ENCODE measurements around the gene DOK6.

DOK6 gene

DNA sequence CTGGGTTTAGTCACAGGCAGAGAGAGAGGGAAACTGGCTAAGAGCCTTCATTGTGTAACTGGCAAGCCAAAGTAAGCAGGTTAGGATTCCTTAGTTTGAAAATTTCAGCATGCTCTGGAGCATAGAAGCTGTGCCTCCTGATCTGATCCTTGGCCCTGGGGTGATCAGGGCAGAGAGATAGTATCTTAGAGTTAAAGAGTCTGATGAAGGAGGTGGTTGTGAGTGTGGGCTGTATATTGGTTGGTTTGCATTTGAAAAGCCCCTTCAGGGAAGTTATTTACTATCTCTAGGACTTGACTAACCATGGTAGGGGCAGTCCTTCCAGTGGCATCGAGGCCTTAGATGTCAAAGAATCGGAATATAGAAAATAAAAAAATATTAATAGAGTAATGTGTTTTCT, 316.9 kb downstream of the DOK6 start:
- Histone ChIP-seq H3K9me3 (ENCODE audit: low read depth, low read length) (no peaks in the 10 kb centered on the region), H3K9ac (ENCODE audit: insufficient read length) (no peak overlapping the region), H3K27ac (no peak overlapping the region), H3K4me3 (no peak overlapping the region), H3K36me3 (ENCODE audit: insufficient read depth, low read length) (no peaks in the 10 kb centered on the region)
- TF ChIP-seq POLR2AphosphoS5 (IDR thresholded peaks at IDR 0.05; ENCODE audit: borderline replicate concordance, low read depth, low read length) (no peak), EZH2 (IDR thresholded peaks at IDR 0.05) (no peak), FOXP2 (optimal IDR thresholded peaks at IDR 0.05; ENCODE audit: control extremely low read depth, extremely low read length, insufficient read depth) (no peak)
- DNase-seq (ENCODE audit: low read depth, low spot score) = no peak

DNA sequence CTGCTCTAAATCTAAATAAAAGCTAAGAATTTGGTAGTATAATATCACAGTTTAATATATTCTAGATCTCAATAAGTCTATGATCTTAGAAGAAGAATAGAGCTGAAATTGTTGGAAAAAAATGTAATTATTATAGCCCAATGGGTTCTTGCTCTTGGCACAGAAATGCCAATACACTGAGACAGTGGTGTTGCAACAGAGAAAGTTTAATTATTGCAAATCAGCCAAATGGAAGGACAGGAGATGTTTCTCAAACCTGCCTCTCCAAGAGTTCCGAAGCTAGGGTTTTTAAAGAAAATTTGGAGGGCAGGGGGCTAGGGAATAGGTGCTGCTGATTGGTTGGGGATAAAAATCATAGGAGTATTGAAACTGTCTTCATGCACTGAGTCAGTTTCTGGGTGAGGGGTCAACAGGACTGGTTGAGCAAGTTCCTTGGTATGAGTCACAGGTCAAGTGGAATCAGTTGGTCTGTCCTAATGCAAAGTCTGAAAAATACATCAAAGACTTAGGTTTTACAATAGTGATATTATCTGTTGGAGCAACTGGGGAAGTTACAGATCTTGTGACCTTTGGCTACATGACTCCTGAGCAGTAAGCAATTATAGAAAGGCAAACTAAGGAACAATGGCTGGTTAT, 318.3 kb downstream of the DOK6 start:
- TF ChIP-seq POLR2AphosphoS5 (IDR thresholded peaks at IDR 0.05; ENCODE audit: borderline replicate concordance, low read depth, low read length) = no peak
- TF ChIP-seq EZH2 (IDR thresholded peaks at IDR 0.05) = no peak
- no peak for TF ChIP-seq FOXP2 (optimal IDR thresholded peaks at IDR 0.05; ENCODE audit: control extremely low read depth, extremely low read length, insufficient read depth)
- Histone ChIP-seq H3K9me3 (ENCODE audit: low read depth, low read length) (no peaks in the 10 kb centered on the region), H3K36me3 (ENCODE audit: insufficient read depth, low read length) (no peaks in the 10 kb centered on the region), H3K9ac (ENCODE audit: insufficient read length) (no peak overlapping the region), H3K27ac (no peak overlapping the region), H3K4me3 (no peak overlapping the region)
- DNase-seq (ENCODE audit: low read depth, low spot score) = no peak

DNA sequence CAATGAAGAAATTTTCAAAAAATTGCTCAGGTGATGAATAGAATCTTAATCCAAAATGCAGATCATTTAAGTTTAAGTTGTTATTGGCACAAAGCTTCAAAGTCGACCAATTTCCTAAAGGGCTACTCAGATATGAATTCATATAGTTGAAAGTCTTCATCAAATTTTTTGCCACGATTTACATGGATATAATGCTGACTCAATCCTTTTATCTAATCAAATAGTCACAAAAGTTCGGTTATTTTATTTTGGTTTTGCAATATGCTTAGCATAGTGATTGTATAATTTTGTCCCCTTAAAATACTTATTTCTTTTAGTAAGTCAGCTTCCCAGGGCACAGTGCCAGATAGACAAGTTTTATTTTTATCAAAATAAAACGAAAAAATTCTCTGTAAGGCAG, 319.7 kb downstream of the DOK6 start:
- no peak overlapping the region for H3K4me3 ChIP-seq
- no peak overlapping the region for H3K27ac ChIP-seq
- no peaks in the 10 kb centered on the region for H3K36me3 ChIP-seq (ENCODE audit: insufficient read depth, low read length)
- TF ChIP-seq FOXP2 (optimal IDR thresholded peaks at IDR 0.05; ENCODE audit: control extremely low read depth, extremely low read length, insufficient read depth) (no peak), EZH2 (IDR thresholded peaks at IDR 0.05) (no peak), POLR2AphosphoS5 (IDR thresholded peaks at IDR 0.05; ENCODE audit: borderline replicate concordance, low read depth, low read length) (no peak)
- H3K9ac ChIP-seq (ENCODE audit: insufficient read length) = no peak overlapping the region
- no peak for DNase-seq (ENCODE audit: low read depth, low spot score)
- H3K9me3 ChIP-seq (ENCODE audit: low read depth, low read length) = no peaks in the 10 kb centered on the region

DNA sequence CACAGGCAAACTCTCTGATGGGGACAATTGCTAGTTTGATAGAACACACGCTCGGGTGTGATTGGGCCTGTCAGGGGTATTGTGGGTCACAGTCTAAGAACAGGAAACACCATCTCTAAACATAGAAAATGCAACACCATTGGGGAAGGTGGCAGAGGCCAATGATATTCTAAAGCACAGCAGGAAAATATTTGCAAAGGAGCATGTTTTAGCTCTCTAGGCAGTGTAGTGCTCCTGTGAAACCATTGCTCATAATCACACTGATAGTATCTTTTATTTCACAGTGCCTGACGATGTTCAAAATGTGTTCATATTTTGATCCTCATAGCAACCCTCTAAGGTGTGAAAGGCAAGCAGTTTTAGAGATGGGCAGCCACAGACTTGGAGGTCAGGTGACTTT, 322.7 kb downstream of the DOK6 start:
- no peak for DNase-seq (ENCODE audit: low read depth, low spot score)
- Histone ChIP-seq H3K36me3 (ENCODE audit: insufficient read depth, low read length) (no peaks in the 10 kb centered on the region), H3K9me3 (ENCODE audit: low read depth, low read length) (no peaks in the 10 kb centered on the region), H3K27ac (no peak overlapping the region), H3K9ac (ENCODE audit: insufficient read length) (no peak overlapping the region), H3K4me3 (no peak overlapping the region)
- TF ChIP-seq FOXP2 (optimal IDR thresholded peaks at IDR 0.05; ENCODE audit: control extremely low read depth, extremely low read length, insufficient read depth) (no peak), POLR2AphosphoS5 (IDR thresholded peaks at IDR 0.05; ENCODE audit: borderline replicate concordance, low read depth, low read length) (no peak), EZH2 (IDR thresholded peaks at IDR 0.05) (no peak)

DNA sequence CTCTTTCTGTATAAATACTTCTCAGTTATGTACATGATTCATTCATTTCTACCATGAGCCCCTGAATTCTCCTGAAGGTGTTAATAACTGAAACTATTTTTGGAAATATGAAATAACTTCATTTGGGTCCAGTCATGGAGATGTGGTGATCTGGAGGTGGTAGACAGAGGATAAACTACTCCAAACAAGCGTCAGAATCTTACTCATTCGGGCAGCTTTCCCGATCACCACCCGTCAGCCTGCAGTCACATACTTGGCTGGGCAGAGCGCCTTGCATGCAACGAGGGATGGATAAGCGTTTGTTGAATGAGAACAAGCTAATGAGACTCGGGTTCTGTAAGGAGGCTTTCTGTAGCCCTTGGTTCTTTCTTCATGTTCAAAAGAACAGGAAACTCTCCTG, 324.3 kb downstream of the DOK6 start:
- Histone ChIP-seq H3K9ac (ENCODE audit: insufficient read length) (no peak overlapping the region), H3K9me3 (ENCODE audit: low read depth, low read length) (no peaks in the 10 kb centered on the region), H3K4me3 (no peak overlapping the region), H3K36me3 (ENCODE audit: insufficient read depth, low read length) (no peaks in the 10 kb centered on the region), H3K27ac (no peak overlapping the region)
- no peak for TF ChIP-seq POLR2AphosphoS5 (IDR thresholded peaks at IDR 0.05; ENCODE audit: borderline replicate concordance, low read depth, low read length)
- TF ChIP-seq FOXP2 (optimal IDR thresholded peaks at IDR 0.05; ENCODE audit: control extremely low read depth, extremely low read length, insufficient read depth) = no peak
- TF ChIP-seq EZH2 (IDR thresholded peaks at IDR 0.05) = no peak
- no peak for DNase-seq (ENCODE audit: low read depth, low spot score)

DNA sequence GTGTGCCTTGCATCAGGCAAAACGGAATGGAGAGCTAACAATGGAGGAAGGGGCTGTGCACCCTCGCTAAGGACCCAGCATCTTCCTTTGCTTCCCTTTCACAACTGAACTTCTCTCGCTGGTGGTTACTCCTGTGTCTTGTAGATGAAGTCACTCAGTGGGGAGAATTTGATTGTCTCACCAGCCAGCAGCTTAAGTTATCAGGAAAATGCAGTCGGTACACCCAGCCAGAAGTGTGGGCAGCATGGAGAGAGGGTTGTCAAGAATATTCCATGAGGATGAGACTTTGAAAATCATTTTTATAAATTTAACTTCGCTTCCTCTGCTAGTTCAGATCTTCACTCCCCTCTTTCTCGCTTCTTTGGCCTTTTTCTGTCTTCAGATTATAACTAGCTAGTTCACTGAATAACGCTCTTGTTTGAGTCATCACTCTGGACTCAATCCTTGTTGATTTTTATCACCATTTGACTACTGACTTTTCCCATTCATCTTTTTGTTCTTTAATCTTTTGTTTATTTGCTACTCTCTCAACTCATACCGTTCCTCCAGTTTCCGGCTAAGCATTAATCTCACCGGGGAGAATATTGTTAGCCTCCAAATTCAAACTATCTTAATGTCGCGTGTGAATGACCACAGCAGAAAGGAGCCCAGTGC, 325.3 kb downstream of the DOK6 start:
- Histone ChIP-seq H3K9me3 (ENCODE audit: low read depth, low read length) (no peaks in the 10 kb centered on the region), H3K4me3 (no peak overlapping the region), H3K27ac (no peak overlapping the region), H3K9ac (ENCODE audit: insufficient read length) (no peak overlapping the region), H3K36me3 (ENCODE audit: insufficient read depth, low read length) (no peaks in the 10 kb centered on the region)
- no peak for TF ChIP-seq POLR2AphosphoS5 (IDR thresholded peaks at IDR 0.05; ENCODE audit: borderline replicate concordance, low read depth, low read length)
- TF ChIP-seq EZH2 (IDR thresholded peaks at IDR 0.05) = no peak
- no peak for TF ChIP-seq FOXP2 (optimal IDR thresholded peaks at IDR 0.05; ENCODE audit: control extremely low read depth, extremely low read length, insufficient read depth)
- no peak for DNase-seq (ENCODE audit: low read depth, low spot score)

DNA sequence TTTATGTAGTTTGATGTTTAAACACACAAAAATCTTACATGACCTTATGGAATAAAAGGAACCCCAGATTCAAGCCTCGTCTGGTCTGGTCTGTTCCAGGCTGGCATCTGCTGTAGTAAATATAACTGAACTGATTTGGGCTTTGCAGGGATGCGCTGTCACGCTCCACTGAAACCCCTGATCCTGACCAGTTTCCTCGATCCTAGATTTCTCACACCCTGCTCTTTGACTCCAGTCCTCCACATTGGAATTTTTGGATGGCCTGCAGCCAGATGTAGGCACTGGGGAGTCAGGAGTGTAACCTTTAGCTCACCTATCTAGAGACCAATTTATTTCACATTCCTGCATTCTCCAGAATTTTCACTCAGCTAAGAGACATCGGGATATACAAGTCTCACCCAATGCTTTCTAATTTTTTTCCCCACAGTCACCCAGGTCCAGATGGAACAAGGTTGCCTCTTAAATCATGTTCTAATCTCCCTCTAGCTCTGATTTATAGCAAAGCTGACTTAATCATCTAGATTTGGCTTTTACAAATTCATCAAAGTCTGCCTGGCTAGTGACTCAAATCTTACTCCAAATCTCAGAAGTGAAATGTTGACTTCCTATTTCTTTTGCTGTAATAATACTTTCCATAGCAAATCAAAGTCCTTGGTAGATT, 327.4 kb downstream of the DOK6 start:
- Histone ChIP-seq H3K9ac (ENCODE audit: insufficient read length) (no peak overlapping the region), H3K27ac (no peak overlapping the region), H3K4me3 (no peak overlapping the region), H3K9me3 (ENCODE audit: low read depth, low read length) (no peaks in the 10 kb centered on the region), H3K36me3 (ENCODE audit: insufficient read depth, low read length) (no peaks in the 10 kb centered on the region)
- TF ChIP-seq POLR2AphosphoS5 (IDR thresholded peaks at IDR 0.05; ENCODE audit: borderline replicate concordance, low read depth, low read length) = no peak
- no peak for TF ChIP-seq FOXP2 (optimal IDR thresholded peaks at IDR 0.05; ENCODE audit: control extremely low read depth, extremely low read length, insufficient read depth)
- no peak for TF ChIP-seq EZH2 (IDR thresholded peaks at IDR 0.05)
- no peak for DNase-seq (ENCODE audit: low read depth, low spot score)

DNA sequence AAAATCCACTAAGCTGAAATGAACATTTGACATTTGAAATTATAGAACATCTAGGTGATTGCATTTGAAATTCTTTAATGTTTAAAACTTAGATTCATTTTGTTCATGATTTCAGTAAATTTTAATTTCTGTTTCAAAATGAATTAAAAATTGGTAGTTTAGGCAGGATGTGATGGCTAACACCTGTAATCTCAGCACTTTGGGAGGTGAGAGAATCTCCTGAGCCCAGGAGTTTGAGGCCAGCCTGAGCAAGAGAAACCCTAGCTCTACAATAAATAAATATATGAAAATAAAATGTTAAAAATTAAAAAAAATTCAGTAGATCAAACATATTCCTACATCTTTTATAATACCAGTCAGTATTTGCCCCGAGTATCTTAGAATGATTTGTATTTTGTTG, 330.0 kb downstream of the DOK6 start:
- no peak overlapping the region for H3K27ac ChIP-seq
- no peaks in the 10 kb centered on the region for H3K36me3 ChIP-seq (ENCODE audit: insufficient read depth, low read length)
- no peak overlapping the region for H3K4me3 ChIP-seq
- no peak overlapping the region for H3K9ac ChIP-seq (ENCODE audit: insufficient read length)
- TF ChIP-seq POLR2AphosphoS5 (IDR thresholded peaks at IDR 0.05; ENCODE audit: borderline replicate concordance, low read depth, low read length) (no peak), EZH2 (IDR thresholded peaks at IDR 0.05) (no peak), FOXP2 (optimal IDR thresholded peaks at IDR 0.05; ENCODE audit: control extremely low read depth, extremely low read length, insufficient read depth) (no peak)
- H3K9me3 ChIP-seq (ENCODE audit: low read depth, low read length) = no peaks in the 10 kb centered on the region
- DNase-seq (ENCODE audit: low read depth, low spot score) = no peak
